ENCODE data around the gene GRIK4.

The GRIK4 gene

DNA sequence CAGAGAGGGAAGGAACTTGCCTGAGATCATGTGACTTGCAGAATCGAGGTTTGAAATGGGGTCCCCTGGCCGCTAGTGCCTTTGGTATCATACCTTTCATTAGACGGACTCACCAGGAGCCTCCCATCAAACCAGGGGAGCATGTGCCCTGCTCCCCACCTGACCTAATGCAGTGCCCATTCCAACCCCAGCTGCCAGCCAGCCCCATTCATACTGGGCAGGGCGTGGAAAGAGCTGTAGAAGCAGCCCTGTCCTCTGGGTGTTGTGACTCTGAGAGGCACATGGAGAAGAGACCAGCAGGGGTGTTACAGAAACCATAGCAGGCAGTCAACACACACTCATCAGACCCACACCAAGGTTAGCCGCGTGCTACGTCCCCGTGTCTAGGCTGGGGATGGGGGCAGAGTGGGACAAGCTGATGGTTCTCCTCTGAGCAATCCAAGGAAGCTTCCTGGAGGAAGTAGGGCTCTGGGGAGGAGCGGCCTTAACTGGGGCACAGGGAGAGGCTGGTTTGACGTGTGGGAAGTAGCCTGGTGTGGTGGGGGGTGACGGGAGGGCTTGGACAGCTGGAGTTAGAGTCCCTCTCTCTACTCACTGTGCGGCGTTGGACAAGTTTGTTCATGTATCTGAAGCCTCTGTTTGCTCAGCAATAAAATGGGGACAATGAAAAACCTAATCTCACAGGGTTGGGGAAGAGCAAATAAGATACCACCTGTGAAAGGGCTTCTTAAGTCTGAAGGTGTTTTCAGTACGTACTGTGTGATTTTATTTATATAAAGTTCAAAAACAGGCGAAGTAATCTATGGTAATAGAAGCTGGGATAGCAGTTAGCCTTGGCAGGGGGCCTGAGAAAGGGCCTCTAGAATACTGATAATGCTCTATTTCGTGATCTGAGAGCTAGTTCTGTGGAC, 14.0 kb downstream of the GRIK4 start:
- DNase-seq, result no peak

DNA sequence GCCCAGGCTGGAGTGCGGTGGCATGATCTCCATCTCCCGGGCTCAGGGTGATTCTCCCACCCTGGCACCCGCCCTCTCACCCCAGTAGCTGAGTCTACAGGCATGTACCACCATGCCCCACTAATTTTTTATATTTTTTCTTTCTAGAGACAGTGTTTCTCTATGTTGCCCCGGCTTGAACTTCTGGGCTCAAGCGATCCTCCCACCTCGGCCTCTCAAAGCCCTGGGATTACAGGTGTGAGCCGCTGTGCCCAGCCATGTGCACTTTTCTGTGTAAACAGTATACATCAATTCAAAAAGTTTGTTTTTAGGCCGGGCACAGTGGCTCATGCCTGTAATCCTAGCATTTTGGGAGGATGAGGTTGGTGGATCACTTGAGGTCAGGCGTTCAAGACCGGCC, 14.7 kb downstream of the GRIK4 start:
- DNase-seq, result no peak

- no peak for DNase-seq
These were observed 15.7 kb downstream of the GRIK4 start for GRCh38 chr11:120527111-120527761.

DNA sequence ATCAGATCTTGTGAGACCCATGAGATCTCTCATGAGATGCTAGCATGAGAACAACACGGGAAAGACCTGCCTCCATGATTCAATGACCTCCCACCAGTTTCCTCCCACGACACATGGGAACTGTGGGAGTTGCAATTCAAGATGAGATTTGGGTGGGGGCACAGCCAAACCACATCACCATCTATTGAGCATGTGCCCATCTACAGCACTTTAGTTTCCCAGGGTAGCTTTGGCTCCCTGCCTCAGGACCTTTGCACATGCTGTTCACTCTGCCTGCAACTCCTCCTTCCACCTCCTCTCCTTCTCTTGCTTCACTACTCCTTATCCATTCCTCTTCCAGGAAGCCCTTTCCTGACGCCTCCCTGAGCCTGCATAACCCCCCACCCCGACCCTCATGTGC, 17.2 kb downstream of the GRIK4 start:
- DNase-seq, result no peak

- no peak for DNase-seq
These were observed 17.7 kb downstream of the GRIK4 start for GRCh38 chr11:120529214-120529613.

- no peak for DNase-seq
These were observed 18.4 kb downstream of the GRIK4 start for GRCh38 chr11:120529911-120530310.

DNA sequence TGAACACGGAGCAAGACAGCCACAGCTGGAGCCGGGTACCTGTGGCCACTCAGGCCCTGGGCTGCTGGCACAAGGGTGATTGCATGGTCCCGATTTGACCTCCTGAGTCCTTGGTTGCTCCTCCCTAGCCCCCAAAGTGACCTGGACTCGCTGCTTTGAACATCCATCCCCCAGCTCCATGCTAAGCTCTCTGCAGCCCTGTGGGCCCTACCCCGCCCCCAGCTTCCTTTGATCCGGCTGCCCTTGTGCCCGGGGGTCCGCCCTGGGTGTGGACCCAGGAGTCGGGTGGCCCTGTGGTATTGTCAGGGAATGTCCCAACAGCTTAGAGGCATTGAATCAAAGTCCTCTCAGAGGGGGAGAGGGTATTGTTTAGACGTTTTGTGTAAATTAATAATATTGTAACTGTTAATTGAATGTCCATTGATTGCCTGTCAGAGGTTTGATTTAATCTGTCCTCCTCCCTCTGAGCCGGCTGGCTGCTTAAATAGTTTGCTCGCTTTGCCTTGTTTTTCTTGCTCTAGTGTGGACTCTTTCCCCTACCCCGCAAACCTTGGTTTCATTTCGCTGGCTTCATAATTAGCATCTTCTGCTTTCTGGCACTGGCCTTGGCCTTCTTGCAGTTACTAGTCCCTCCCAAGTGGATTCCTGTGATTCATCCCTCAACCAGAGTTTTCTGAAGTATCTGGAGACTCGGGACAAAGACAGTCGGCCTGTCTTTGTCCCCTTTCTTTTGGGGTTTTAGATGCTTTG, 20.7 kb downstream of the GRIK4 start:
- no peak for DNase-seq

DNA sequence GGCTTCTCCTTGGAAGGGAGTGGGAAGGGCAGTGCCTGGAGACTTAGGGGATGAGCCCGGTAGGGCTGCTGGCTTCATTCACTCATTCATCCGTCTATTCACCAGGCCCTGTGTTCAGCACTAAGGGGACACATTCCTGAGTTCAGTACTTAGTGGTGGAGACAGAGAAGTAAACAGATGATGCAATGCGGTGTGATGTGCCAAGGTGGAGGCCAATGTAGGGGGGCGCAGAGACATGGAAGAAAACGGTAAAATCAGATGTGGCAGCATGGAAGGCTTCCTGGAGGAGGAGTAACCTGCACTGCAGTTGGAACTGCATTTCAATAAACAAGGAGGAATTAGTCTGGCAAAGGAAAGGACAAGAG, 21.3 kb downstream of the GRIK4 start:
- DNase-seq, result no peak

GRCh38 chr11:120536091-120536796, 24.7 kb downstream of the GRIK4 start:
- DNase-seq, result no peak

GRCh38 chr11:120536797-120537169, 25.2 kb downstream of the GRIK4 start:
- no peak for DNase-seq

GRCh38 chr11:120537996-120538395, 26.4 kb downstream of the GRIK4 start:
- DNase-seq, result no peak

GRCh38 chr11:120538707-120539106, 27.2 kb downstream of the GRIK4 start:
- no peak for DNase-seq

- no peak for DNase-seq
These were observed 28.3 kb downstream of the GRIK4 start for GRCh38 chr11:120539667-120540369.

DNA sequence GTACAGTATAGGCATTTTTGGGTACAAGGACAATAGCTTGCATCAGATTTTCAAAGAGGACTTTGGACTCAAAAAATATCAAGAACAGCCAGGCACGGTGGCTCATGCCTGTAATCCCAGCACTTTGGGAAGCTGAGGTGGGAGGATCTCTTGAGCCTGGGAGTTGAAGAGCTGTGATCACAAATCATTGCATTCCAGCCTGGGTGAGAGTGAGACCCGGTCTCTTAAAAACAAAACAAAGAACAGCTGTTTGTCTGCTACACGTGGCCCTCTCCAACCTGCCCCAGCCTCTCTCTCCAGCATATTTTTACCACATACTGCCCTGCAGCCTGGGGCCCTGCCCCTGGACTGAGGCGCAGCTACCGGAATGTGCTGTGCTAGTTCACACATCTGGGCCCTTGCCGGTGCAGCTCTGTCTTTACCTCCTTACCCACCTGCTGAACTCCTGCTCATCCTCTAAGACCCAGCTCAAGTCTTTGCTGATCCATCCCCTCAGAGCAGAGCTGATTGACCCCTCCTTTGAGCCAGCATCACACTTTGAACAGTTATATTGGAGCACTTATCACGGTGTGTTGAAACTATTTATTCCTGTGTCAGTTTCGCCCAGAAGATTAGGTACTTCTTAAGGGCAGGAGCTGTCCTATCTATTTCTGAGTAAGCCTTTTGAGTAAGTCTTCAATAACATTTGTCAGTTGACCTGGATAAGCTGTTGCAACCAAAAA, 29.4 kb downstream of the GRIK4 start:
- DNase-seq, result no peak

GRCh38 chr11:120543521-120544215, 32.1 kb downstream of the GRIK4 start:
- no peak for DNase-seq

DNA sequence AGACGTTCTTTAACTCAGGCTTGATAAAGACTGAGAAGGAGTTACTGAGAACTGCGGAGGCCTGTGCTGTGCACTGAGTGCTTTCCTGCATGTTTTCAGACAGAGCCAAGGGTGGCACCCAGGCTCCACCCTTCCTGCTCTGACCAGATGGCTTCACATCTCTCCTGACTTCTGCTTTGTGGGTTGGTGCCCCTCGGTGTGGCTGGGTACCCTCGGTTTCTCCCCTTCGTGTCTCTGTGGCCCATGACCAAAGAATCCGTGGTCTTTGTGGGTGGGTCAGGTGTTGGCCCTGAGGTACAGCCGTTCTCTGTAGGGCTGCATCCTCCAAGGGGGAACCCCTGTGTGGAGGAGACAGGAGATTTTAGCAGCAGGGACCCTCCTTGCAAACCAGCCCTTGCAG, 34.3 kb downstream of the GRIK4 start:
- no peak for DNase-seq

- no peak for DNase-seq
These were observed 35.0 kb downstream of the GRIK4 start for GRCh38 chr11:120546312-120547205.

DNA sequence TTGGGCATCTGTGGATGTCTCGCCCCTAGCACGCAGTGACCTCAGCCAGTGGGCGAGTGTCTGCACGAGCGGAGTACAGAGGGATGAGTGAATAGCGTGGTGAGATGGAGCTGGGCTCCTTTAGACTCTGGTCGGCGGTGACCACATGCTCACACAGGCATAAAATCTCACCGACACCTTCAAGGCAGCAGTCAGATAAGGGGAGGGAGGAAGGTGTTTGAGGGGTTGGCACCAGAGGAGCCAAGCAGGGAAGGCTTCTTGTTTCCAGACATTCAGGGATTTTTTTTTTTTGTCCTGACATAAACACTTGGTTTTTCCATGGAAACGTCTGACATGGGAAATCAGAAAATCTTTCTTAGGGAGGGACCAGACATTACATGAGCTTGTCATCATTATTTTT, 35.8 kb downstream of the GRIK4 start:
- no peak for DNase-seq

- no peak for DNase-seq
These were observed 36.5 kb downstream of the GRIK4 start for GRCh38 chr11:120547811-120548681.
